Measurements from ENCODE around the gene DDX42. TPM values are rescaled to one million over a fixed set of nuclear protein-coding genes. Genes with fewer than 3 reads are reported as not detected.

Gene DDX42
- polyA plus RNA-seq, 1 donor from 2014 or later = 115 TPM

DNA sequence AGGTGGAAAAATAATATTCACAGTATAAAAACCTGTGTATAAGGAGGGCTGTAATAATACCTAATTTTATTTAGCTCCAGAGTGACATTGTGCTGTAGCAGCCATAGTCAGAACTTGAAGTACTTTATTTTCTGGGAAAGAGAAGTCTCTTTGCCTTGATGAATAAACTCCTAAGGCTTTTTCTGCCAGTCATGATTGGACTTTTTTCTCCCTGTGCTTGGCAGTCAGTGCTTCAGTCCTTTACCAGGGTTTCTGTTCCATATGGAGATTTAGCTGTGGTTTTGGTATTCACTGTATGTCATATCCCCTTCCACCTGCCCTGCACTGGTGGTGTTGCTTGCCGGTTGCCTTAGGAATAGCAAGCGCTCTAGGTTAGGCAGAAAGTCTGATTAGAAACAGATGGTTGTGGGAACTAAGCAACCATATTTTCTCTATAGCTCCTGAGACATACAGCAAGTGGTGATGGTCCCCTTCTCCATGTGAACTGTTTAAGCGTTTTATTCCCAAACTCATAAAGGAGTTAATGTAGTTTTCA lies 24.7 kb downstream of the DDX42 start:
- Histone ChIP-seq H3K9ac (ENCODE audit: low read length) (no peak overlapping the region), H2AFZ (ENCODE audit: low read depth, low read length) (no peak overlapping the region), H3K4me2 (ENCODE audit: low read length) (no peak overlapping the region), H3K9me3 (ENCODE audit: low read length) (no peaks in the 10 kb centered on the region), H3F3A (ENCODE audit: insufficient read depth, low read length, poor library complexity, severe bottlenecking) (no peaks in the 10 kb centered on the region), H3K9me2 (ENCODE audit: insufficient read depth, low read length) (no peaks in the 10 kb centered on the region), H4K20me1 (ENCODE audit: insufficient read depth) (no peaks in the 10 kb centered on the region), H3K79me2 (replicated peaks; ENCODE audit: insufficient read depth, low read length) (no peaks in the 10 kb centered on the region), H3K4me3 (ENCODE audit: low read length) (no peak overlapping the region), H3K27me3 (ENCODE audit: insufficient read depth, low read depth, low read length) (no peaks in the 10 kb centered on the region), H3K27ac (ENCODE audit: low read length) (no peak overlapping the region), H3K36me3 (ENCODE audit: insufficient read depth, low read length) (peaks cover 2% of the 10 kb centered on the region)
- TF ChIP-seq POLR2AphosphoS5 (IDR thresholded peaks at IDR 0.05) = no peak
- TF ChIP-seq EP300 (conservative IDR thresholded peaks at IDR 0.05; ENCODE audit: poor library complexity, severe bottlenecking) = no peak
- TF ChIP-seq, protein P1, sequence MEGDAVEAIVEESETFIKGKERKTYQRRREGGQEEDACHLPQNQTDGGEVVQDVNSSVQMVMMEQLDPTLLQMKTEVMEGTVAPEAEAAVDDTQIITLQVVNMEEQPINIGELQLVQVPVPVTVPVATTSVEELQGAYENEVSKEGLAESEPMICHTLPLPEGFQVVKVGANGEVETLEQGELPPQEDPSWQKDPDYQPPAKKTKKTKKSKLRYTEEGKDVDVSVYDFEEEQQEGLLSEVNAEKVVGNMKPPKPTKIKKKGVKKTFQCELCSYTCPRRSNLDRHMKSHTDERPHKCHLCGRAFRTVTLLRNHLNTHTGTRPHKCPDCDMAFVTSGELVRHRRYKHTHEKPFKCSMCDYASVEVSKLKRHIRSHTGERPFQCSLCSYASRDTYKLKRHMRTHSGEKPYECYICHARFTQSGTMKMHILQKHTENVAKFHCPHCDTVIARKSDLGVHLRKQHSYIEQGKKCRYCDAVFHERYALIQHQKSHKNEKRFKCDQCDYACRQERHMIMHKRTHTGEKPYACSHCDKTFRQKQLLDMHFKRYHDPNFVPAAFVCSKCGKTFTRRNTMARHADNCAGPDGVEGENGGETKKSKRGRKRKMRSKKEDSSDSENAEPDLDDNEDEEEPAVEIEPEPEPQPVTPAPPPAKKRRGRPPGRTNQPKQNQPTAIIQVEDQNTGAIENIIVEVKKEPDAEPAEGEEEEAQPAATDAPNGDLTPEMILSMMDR (IDR thresholded peaks at IDR 0.05; ENCODE audit: poor library complexity, severe bottlenecking) = no peak
- no peak for TF ChIP-seq EZH2 (IDR thresholded peaks at IDR 0.05; ENCODE audit: borderline replicate concordance, insufficient read depth, low read length, poor library complexity, severe bottlenecking)
- TF ChIP-seq, protein P2, sequence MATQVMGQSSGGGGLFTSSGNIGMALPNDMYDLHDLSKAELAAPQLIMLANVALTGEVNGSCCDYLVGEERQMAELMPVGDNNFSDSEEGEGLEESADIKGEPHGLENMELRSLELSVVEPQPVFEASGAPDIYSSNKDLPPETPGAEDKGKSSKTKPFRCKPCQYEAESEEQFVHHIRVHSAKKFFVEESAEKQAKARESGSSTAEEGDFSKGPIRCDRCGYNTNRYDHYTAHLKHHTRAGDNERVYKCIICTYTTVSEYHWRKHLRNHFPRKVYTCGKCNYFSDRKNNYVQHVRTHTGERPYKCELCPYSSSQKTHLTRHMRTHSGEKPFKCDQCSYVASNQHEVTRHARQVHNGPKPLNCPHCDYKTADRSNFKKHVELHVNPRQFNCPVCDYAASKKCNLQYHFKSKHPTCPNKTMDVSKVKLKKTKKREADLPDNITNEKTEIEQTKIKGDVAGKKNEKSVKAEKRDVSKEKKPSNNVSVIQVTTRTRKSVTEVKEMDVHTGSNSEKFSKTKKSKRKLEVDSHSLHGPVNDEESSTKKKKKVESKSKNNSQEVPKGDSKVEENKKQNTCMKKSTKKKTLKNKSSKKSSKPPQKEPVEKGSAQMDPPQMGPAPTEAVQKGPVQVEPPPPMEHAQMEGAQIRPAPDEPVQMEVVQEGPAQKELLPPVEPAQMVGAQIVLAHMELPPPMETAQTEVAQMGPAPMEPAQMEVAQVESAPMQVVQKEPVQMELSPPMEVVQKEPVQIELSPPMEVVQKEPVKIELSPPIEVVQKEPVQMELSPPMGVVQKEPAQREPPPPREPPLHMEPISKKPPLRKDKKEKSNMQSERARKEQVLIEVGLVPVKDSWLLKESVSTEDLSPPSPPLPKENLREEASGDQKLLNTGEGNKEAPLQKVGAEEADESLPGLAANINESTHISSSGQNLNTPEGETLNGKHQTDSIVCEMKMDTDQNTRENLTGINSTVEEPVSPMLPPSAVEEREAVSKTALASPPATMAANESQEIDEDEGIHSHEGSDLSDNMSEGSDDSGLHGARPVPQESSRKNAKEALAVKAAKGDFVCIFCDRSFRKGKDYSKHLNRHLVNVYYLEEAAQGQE (IDR thresholded peaks at IDR 0.05; ENCODE audit: borderline replicate concordance) = no peak
- no peak for TF ChIP-seq MXI1 (conservative IDR thresholded peaks at IDR 0.05; ENCODE audit: poor library complexity, severe bottlenecking)
- TF ChIP-seq SMC3 (conservative IDR thresholded peaks at IDR 0.05; ENCODE audit: poor library complexity) = no peak
- TF ChIP-seq RAD21 (conservative IDR thresholded peaks at IDR 0.05) = no peak
- TF ChIP-seq TAF1 (IDR thresholded peaks at IDR 0.05; ENCODE audit: low read depth) = no peak

DNA sequence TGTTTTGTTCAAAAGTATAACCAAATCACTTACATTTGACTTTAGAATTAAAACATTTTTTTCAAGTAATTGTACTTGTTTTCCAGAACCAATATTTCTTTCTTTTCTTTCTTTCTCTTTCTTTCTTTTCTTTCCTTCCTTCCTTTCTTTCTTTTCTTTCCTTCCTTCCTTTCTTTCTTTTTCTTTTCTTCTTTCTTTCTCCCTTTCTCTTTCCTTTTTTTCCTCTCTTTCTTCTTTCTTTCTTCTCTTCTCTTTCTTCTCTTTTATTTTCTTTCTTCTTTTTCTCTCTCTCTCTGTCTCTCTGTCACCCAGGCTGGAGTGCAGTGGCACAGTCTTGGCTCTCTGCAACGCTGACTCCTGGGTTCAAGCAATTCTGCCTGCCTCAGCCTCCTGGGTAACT lies 26.8 kb downstream of the DDX42 start:
- Histone ChIP-seq H3K27ac (ENCODE audit: low read length) (no peak overlapping the region), H3K9ac (ENCODE audit: low read length) (no peak overlapping the region), H4K20me1 (ENCODE audit: insufficient read depth) (no peaks in the 10 kb centered on the region), H3K9me3 (ENCODE audit: low read length) (no peaks in the 10 kb centered on the region), H3K27me3 (ENCODE audit: insufficient read depth, low read depth, low read length) (no peaks in the 10 kb centered on the region), H3K9me2 (ENCODE audit: insufficient read depth, low read length) (no peaks in the 10 kb centered on the region), H3K4me2 (ENCODE audit: low read length) (no peak overlapping the region), H3K4me3 (ENCODE audit: low read length) (no peak overlapping the region), H3K36me3 (ENCODE audit: insufficient read depth, low read length) (peaks cover 2% of the 10 kb centered on the region), H3K79me2 (replicated peaks; ENCODE audit: insufficient read depth, low read length) (no peaks in the 10 kb centered on the region), H3F3A (ENCODE audit: insufficient read depth, low read length, poor library complexity, severe bottlenecking) (no peaks in the 10 kb centered on the region), H2AFZ (ENCODE audit: low read depth, low read length) (no peak overlapping the region)
- TF ChIP-seq, protein P1 (IDR thresholded peaks at IDR 0.05; ENCODE audit: poor library complexity, severe bottlenecking) = no peak
- TF ChIP-seq TAF1 (IDR thresholded peaks at IDR 0.05; ENCODE audit: low read depth) (no peak), RAD21 (conservative IDR thresholded peaks at IDR 0.05) (no peak), EP300 (conservative IDR thresholded peaks at IDR 0.05; ENCODE audit: poor library complexity, severe bottlenecking) (no peak), MXI1 (conservative IDR thresholded peaks at IDR 0.05; ENCODE audit: poor library complexity, severe bottlenecking) (no peak), EZH2 (IDR thresholded peaks at IDR 0.05; ENCODE audit: borderline replicate concordance, insufficient read depth, low read length, poor library complexity, severe bottlenecking) (no peak), SMC3 (conservative IDR thresholded peaks at IDR 0.05; ENCODE audit: poor library complexity) (no peak), POLR2AphosphoS5 (IDR thresholded peaks at IDR 0.05) (no peak)
- TF ChIP-seq, protein P2 (IDR thresholded peaks at IDR 0.05; ENCODE audit: borderline replicate concordance) = no peak
